ENCODE results near the gene GMNN. TPM values are rescaled to one million over a fixed set of nuclear protein-coding genes. Genes with fewer than 3 reads are reported as not detected.
"Not testable (repeated sequence)": the region's sequence is repeated elsewhere in the genome, so short reads cannot be mapped to it uniquely, and the experiment has no call there.

GMNN gene
- total RNA-seq, 1 donor, result 41.7 TPM

DNA sequence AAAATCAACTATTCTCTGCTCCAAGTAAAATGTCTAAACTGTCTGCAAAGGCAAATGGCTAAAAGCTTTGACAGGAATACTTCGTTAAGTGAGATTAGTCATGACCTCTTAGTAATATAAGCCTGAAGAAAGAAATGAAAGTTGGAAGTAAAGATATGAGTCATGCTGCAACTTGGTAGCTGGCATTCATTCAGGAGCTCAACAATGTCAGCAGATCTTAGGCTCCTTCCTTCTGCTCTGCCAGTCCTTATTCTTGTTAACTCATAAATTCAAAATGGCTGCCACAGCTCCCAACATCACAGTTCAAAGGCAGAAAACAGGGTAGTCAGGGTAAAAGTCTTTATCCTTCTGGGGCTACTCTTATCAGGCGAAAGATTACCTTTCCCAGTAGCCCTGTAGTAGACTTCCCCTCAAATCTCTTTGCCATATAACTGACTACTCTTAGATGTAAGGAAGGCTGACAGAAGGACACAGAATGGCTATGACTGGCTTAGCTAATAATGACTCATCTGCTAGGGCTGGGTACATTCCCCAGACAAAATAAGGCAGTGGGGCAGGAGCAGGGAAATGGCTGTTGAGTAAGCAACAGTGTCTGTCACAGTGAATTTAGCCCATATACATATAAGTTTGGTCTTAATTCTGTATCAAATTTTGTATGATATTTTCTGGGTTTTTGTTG is 31.3 kb upstream of the GMNN start:
- peak overlapping the region; percentile 16 for H3K4me3 ChIP-seq (ENCODE audit: low read depth, low read length)

GRCh38 chr6:24743944-24744335 is 30.8 kb upstream of the GMNN start:
- TF ChIP-seq, protein P1, sequence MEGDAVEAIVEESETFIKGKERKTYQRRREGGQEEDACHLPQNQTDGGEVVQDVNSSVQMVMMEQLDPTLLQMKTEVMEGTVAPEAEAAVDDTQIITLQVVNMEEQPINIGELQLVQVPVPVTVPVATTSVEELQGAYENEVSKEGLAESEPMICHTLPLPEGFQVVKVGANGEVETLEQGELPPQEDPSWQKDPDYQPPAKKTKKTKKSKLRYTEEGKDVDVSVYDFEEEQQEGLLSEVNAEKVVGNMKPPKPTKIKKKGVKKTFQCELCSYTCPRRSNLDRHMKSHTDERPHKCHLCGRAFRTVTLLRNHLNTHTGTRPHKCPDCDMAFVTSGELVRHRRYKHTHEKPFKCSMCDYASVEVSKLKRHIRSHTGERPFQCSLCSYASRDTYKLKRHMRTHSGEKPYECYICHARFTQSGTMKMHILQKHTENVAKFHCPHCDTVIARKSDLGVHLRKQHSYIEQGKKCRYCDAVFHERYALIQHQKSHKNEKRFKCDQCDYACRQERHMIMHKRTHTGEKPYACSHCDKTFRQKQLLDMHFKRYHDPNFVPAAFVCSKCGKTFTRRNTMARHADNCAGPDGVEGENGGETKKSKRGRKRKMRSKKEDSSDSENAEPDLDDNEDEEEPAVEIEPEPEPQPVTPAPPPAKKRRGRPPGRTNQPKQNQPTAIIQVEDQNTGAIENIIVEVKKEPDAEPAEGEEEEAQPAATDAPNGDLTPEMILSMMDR (IDR thresholded peaks at IDR 0.05; ENCODE audit: insufficient read depth, low read length), result no peak
- H3K4me3 ChIP-seq (ENCODE audit: low read depth, low read length), result no peak overlapping the region
- DNase-seq (ENCODE audit: low read depth), result no peak

More for the DNA sequence above, 31.3 kb upstream of the GMNN start:
- DNase-seq (ENCODE audit: low read depth), result peak; percentile 98
- TF ChIP-seq, protein P1 (IDR thresholded peaks at IDR 0.05; ENCODE audit: insufficient read depth, low read length), result no peak

GRCh38 chr6:24744911-24745310 is 29.8 kb upstream of the GMNN start:
- no peak for DNase-seq (ENCODE audit: low read depth)
- H3K4me3 ChIP-seq (ENCODE audit: low read depth, low read length), result no peak overlapping the region
- TF ChIP-seq, protein P1 (IDR thresholded peaks at IDR 0.05; ENCODE audit: insufficient read depth, low read length), result no peak

GRCh38 chr6:24749297-24749696 is 25.4 kb upstream of the GMNN start:
- no peak overlapping the region for H3K4me3 ChIP-seq (ENCODE audit: low read depth, low read length)
- TF ChIP-seq, protein P1 (IDR thresholded peaks at IDR 0.05; ENCODE audit: insufficient read depth, low read length), result no peak
- DNase-seq (ENCODE audit: low read depth), result no peak

DNA sequence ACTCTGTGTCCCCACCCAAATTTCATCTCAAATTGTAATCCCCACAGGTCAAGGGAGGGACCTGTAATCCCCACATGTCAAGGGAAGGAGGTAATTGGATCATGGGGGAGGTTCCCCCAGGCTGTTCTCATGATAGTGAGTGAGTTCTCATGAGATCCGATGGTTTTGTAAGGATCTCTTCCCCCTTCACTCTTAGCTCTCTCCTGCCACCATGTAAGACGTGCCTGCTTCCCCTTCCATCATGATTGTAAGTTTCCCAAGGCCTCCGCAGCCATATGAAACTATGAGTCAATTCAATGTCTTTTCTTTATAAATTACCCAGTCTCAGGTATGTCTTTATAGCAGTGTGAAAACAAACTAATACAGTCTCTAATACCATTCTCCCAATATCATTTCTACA is 23.9 kb upstream of the GMNN start:
- not testable (repeated sequence) for DNase-seq (ENCODE audit: low read depth); H3K4me3 ChIP-seq (ENCODE audit: low read depth, low read length)

DNA sequence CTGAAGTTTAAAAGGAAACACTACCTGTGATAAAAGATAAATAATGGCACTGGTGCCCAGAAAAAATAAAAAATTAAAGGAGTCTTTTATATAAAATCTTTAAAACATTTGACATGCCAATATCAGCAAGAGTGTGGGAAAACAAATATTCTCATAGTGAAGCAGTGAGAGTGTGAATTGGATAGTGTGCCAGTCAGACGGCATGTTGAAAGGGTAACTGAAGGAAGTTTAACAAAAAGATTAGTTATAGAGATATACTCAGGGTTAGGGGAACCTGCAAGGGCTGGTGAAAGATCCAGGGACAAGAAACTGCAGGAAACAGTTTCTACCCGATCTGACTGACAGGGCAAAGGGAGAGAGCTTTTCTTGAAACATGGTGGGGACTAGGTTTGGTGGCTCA is 22.2 kb upstream of the GMNN start:
- DNase-seq (ENCODE audit: low read depth), result no peak
- TF ChIP-seq, protein P1 (IDR thresholded peaks at IDR 0.05; ENCODE audit: insufficient read depth, low read length), result no peak
- H3K4me3 ChIP-seq (ENCODE audit: low read depth, low read length), result no peak overlapping the region

- peak; percentile 8 for DNase-seq (ENCODE audit: low read depth)
- no peak overlapping the region for H3K4me3 ChIP-seq (ENCODE audit: low read depth, low read length)
- TF ChIP-seq, protein P1 (IDR thresholded peaks at IDR 0.05; ENCODE audit: insufficient read depth, low read length), result no peak
These were observed 21.7 kb upstream of the GMNN start for GRCh38 chr6:24752917-24753492.

All from fibroblast of the aortic adventitia (primary cell).